ENCODE results near the gene MBP. TPM values are rescaled to one million over a fixed set of nuclear protein-coding genes. Genes with fewer than 3 reads are reported as not detected.

The MBP gene
- total and polyA plus RNA-seq, 2 donors from 2014 or later: 15.1 to 61.2 TPM

DNA sequence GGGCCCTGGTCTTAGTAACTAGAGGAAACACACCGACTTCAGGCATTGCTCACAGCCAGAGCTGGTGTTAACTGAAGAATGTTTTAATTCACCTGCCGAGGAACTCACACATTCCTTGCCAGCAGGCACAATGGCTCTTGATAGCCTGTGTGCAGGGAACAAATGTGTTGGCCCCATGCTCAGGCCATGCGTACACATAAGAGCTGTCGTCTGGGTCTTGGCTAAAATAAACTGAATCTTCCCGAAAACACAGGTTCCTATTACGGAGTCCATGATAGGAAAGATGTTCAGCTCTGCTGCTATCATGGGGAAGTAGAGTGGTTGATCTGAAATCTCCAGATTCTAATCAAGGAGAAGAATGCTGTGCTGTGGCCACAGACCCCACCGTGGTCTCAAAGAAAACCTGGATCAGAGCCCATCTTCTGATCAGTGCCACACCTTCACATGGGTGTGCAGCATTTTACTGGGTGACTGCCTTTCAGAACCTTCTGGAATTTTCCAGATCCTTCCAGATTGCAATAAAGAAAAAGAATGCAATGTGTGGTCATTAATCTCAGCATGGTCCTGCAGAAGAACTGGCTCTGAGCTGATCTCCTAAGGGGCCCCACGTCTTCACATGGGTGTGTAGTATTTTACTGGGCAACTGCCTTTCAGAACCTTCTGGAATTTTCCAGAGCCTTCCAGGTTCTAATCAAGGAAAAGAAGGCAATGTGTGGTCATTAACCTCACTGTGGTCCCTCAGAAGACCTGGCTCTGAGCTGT, 17.2 kb downstream of the MBP start:
- FAIRE-seq (no peak), DNase-seq (no peak)

DNA sequence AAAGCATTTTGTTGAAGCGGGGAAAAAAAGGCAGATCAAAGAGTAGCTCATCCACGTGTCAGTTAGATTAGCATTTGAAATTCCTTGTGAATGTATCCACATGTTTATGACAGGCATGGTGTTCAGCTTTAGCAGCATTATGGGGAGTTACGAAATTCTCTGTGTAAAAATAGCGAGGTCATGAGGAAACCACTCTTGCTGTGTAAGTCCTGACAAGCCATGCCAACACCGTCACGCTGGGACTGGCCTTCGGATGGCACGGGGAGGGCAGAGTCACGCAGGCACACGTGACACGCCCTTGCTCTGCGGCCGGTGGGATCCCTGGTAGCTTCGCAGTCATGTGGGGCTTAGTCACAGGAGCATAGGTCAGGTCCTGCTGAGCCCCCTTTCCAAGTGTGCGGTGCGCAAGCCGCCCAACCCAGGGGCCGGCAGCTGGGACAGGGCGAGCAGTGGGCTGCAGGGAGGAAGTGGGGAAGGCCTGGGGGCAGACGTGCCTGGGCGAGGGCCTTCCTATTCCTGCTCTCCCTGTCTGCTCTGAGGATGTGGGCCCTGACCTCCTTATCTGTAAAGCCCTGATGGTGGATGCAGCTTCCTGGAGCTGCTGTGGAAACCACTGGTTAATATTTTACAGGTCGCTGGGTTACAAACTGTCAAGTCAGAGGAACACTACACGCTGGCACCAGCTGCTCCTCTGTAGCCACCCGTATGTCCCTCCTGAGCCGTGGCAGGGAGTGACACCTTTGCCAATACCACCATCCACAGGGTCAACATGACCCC, 18.0 kb downstream of the MBP start:
- FAIRE-seq: no peak

More for the DNA sequence above, 17.2 kb downstream of the MBP start:
- Histone ChIP-seq H3K9me3 (ENCODE audit: control insufficient read depth in 2 of 3, insufficient read depth in 1 of 3, low read length in 3 of 3) (no peaks in the 10 kb centered on the region), H3K27ac (ENCODE audit: low read depth in 2 of 2, low read length in 2 of 2) (peak overlapping the region; percentile 93 to 96), H3K9ac (ENCODE audit: low read length in 3 of 3) (peak overlapping the region in 1 of 3 donors; percentile 52), H3K36me3 (ENCODE audit: control insufficient read depth in 2 of 3, insufficient read depth in 3 of 3, low read length in 3 of 3) (peaks cover 0 to 2% (median 0%) of the 10 kb centered on the region in 3 donors), H3K27me3 (ENCODE audit: control insufficient read depth, insufficient read depth, low read length) (no peaks in the 10 kb centered on the region), H3K4me1 (ENCODE audit: control insufficient read depth in 2 of 3, insufficient read depth in 2 of 3, low read depth in 1 of 3, low read length in 3 of 3) (peaks cover 0 to 43% (median 39%) of the 10 kb centered on the region in 3 donors), H3K4me3 (ENCODE audit: low read length in 3 of 3) (no peak overlapping the region)
- TF ChIP-seq CTCF (IDR thresholded peaks at IDR 0.05; ENCODE audit: borderline replicate concordance, extremely low read depth, insufficient read depth): no peak
- intact Hi-C loops (cut with DNase I): no loop called here

DNA sequence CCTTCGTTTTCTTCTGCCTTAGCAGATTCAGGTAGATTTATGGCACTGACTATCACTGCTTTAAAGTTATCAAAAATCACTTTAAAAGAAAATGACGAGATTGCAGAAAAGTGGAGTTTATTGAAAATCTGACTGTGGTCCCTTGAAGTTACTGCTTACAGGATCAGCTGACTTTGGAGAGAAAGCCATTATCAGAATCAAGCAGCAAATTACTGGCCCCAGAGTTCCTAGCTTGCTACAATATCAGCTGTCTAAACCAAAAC, 18.5 kb downstream of the MBP start:
- Histone ChIP-seq H3K36me3 (ENCODE audit: control insufficient read depth in 2 of 3, insufficient read depth in 3 of 3, low read length in 3 of 3) (no peaks in the 10 kb centered on the region), H3K4me1 (ENCODE audit: control insufficient read depth in 2 of 3, insufficient read depth in 2 of 3, low read depth in 1 of 3, low read length in 3 of 3) (peaks cover 0 to 36% (median 31%) of the 10 kb centered on the region in 3 donors), H3K9me3 (ENCODE audit: control insufficient read depth in 2 of 3, insufficient read depth in 1 of 3, low read length in 3 of 3) (no peaks in the 10 kb centered on the region), H3K9ac (ENCODE audit: low read length in 3 of 3) (peak overlapping the region in 1 of 3 donors; percentile 52), H3K27me3 (ENCODE audit: control insufficient read depth, insufficient read depth, low read length) (no peaks in the 10 kb centered on the region), H3K27ac (ENCODE audit: low read depth in 2 of 2, low read length in 2 of 2) (peak overlapping the region; percentile 93 to 96), H3K4me3 (ENCODE audit: low read length in 3 of 3) (peak overlapping the region in 1 of 3 donors; percentile 5)
- DNase-seq (no peak), FAIRE-seq (no peak)
- intact Hi-C loops (cut with DNase I): no loop called here
- no peak for TF ChIP-seq CTCF (IDR thresholded peaks at IDR 0.05; ENCODE audit: borderline replicate concordance, extremely low read depth, insufficient read depth)

More for the DNA sequence above, 18.0 kb downstream of the MBP start:
- Histone ChIP-seq H3K27me3 (ENCODE audit: control insufficient read depth, insufficient read depth, low read length) (no peaks in the 10 kb centered on the region), H3K27ac (ENCODE audit: low read depth in 2 of 2, low read length in 2 of 2) (peak overlapping the region; percentile 93 to 96), H3K4me1 (ENCODE audit: control insufficient read depth in 2 of 3, insufficient read depth in 2 of 3, low read depth in 1 of 3, low read length in 3 of 3) (peaks cover 0 to 38% (median 35%) of the 10 kb centered on the region in 3 donors), H3K9me3 (ENCODE audit: control insufficient read depth in 2 of 3, insufficient read depth in 1 of 3, low read length in 3 of 3) (no peaks in the 10 kb centered on the region), H3K36me3 (ENCODE audit: control insufficient read depth in 2 of 3, insufficient read depth in 3 of 3, low read length in 3 of 3) (peaks cover 0 to 2% (median 0%) of the 10 kb centered on the region in 3 donors), H3K9ac (ENCODE audit: low read length in 3 of 3) (peak overlapping the region in 1 of 3 donors; percentile 52), H3K4me3 (ENCODE audit: low read length in 3 of 3) (peak overlapping the region in 1 of 3 donors; percentile 5)
- DNase-seq: peak; percentile 57 to 97 (median 73)
- no peak for TF ChIP-seq CTCF (IDR thresholded peaks at IDR 0.05; ENCODE audit: borderline replicate concordance, extremely low read depth, insufficient read depth)
- intact Hi-C loops (cut with DNase I): no loop called here
